ENCODE results near the gene SLC10A7.

The SLC10A7 gene

GRCh38 chr4:146294776-146295175 lies 227.0 kb downstream of the SLC10A7 start:
- no peak for DNase-seq

GRCh38 chr4:146292508-146292907 lies 229.2 kb downstream of the SLC10A7 start:
- DNase-seq: no peak

GRCh38 chr4:146291313-146291712 lies 230.4 kb downstream of the SLC10A7 start:
- DNase-seq: no peak

- no peak for DNase-seq
These were observed 233.5 kb downstream of the SLC10A7 start for GRCh38 chr4:146288193-146288592.

GRCh38 chr4:146285037-146285436 lies 236.7 kb downstream of the SLC10A7 start:
- DNase-seq: no peak

GRCh38 chr4:146283758-146284651 lies 237.7 kb downstream of the SLC10A7 start:
- DNase-seq: no peak

- DNase-seq: no peak
These were observed 239.1 kb downstream of the SLC10A7 start for GRCh38 chr4:146282657-146283056.

- no peak for DNase-seq
These were observed 242.8 kb downstream of the SLC10A7 start for GRCh38 chr4:146278986-146279385.

- DNase-seq: no peak
These were observed 246.4 kb downstream of the SLC10A7 start for GRCh38 chr4:146275370-146275769.

- no peak for DNase-seq
These were observed 247.0 kb downstream of the SLC10A7 start for GRCh38 chr4:146274774-146275173.

- no peak for DNase-seq
These were observed 248.4 kb downstream of the SLC10A7 start for GRCh38 chr4:146273204-146273901.

- no peak for DNase-seq
These were observed 250.3 kb downstream of the SLC10A7 start for GRCh38 chr4:146271466-146271865.

GRCh38 chr4:146269228-146269653 lies 252.5 kb downstream of the SLC10A7 start:
- DNase-seq: no peak

- DNase-seq: no peak
These were observed 253.9 kb downstream of the SLC10A7 start for GRCh38 chr4:146267826-146268225.

GRCh38 chr4:146265950-146266490 lies 255.7 kb downstream of the SLC10A7 start:
- DNase-seq: no peak

- DNase-seq: no peak
These were observed 257.9 kb downstream of the SLC10A7 start for GRCh38 chr4:146263793-146264192.

- no peak for DNase-seq
These were observed 260.7 kb downstream of the SLC10A7 start for GRCh38 chr4:146261041-146261440.

- no peak for DNase-seq
These were observed 261.2 kb downstream of the SLC10A7 start for GRCh38 chr4:146260521-146260920.

- no peak for DNase-seq
These were observed 264.2 kb downstream of the SLC10A7 start for GRCh38 chr4:146257511-146257910.

GRCh38 chr4:146256328-146256727 lies 265.4 kb downstream of the SLC10A7 start:
- no peak for DNase-seq

GRCh38 chr4:146255874-146256273 lies 265.9 kb downstream of the SLC10A7 start:
- peak; percentile 2 to 69 for DNase-seq

GRCh38 chr4:146255463-146255862 lies 266.3 kb downstream of the SLC10A7 start:
- DNase-seq: peak in 1 of 2 experiments; percentile 34

- DNase-seq: no peak
These were observed 268.6 kb downstream of the SLC10A7 start for GRCh38 chr4:146252969-146253611.
